Common myeloid progenitor, CD34-positive (primary cell): ENCODE measurements around the gene NACA2.
"Not testable (repeated sequence)": the region's sequence is repeated elsewhere in the genome, so short reads cannot be mapped to it uniquely, and the experiment has no call there.

ENCODE experiments used
- CTCF ChIA-PET: fragments of 350-600 bp; sonication (Branson Sonifier 250); formaldehyde crosslinking; loops from one replicate; lab custom pipeline; 2021; ENCODE audit warnings: antibody characterized with exemption; lab: Charles Lee
- POLR2A ChIA-PET: fragments of 350-600 bp; sonication (Branson Sonifier 250); formaldehyde crosslinking; loops from one replicate; lab custom pipeline; 2021; ENCODE audit warnings: antibody characterized with exemption; lab: Charles Lee
- DNase-seq, 3 donors: peaks; one replicate each; pipeline versions ENCODE4 v3.0.0 to v3.0.0-alpha.2; 2013
- H3K27ac ChIP-seq, 2 experiments: 1 replicate in 1 of 2; 2 replicates in 1 of 2; pipeline ENCODE4 v1.7.0; 2013; ENCODE audit warnings: inconsistent platforms in 2 of 2, low read length in 2 of 2, mild to moderate bottlenecking in 2 of 2, low read depth in 1 of 2, moderate library complexity in 1 of 2; ENCODE audit not compliant: severe bottlenecking in 2 of 2, insufficient read depth in 1 of 2, poor library complexity in 1 of 2
- H3K27me3 ChIP-seq, 5 experiments: replicated peaks in 2 of 5; 1 replicate in 3 of 5; 2 replicates in 2 of 5; pipeline versions ENCODE4 v1.6.1 to v1.7.0; 2013; ENCODE audit warnings: low read length in 4 of 5, mild to moderate bottlenecking in 2 of 5, moderate library complexity in 2 of 5, inconsistent platforms in 1 of 5; ENCODE audit not compliant: insufficient read depth in 5 of 5, control insufficient read depth in 4 of 5
- H3K36me3 ChIP-seq, 4 experiments: 1 replicate in 2 of 4; 2 replicates in 2 of 4; pipeline versions ENCODE4 v1.6.1 to v1.7.0; 2013; ENCODE audit warnings: low read length in 3 of 4, control low read depth in 1 of 4, mild to moderate bottlenecking in 1 of 4; ENCODE audit not compliant: control insufficient read depth in 4 of 4, insufficient read depth in 4 of 4
- H3K4me1 ChIP-seq, 4 experiments: 1 replicate in 3 of 4; 2 replicates in 1 of 4; pipeline versions ENCODE4 v1.6.1 to v1.7.1; 2013; ENCODE audit warnings: low read length in 3 of 4, mild to moderate bottlenecking in 3 of 4, control low read depth in 1 of 4, inconsistent platforms in 1 of 4, moderate library complexity in 1 of 4; ENCODE audit not compliant: control insufficient read depth in 4 of 4, insufficient read depth in 4 of 4; ENCODE audit errors: control extremely low read depth in 1 of 4
- H3K4me3 ChIP-seq, 7 experiments: 1 replicate in 4 of 7; 2 replicates in 3 of 7; pipeline versions ENCODE4 v1.5.1 to v1.7.0; 2013; ENCODE audit warnings: mild to moderate bottlenecking in 7 of 7, low read length in 6 of 7, moderate library complexity in 6 of 7, inconsistent platforms in 2 of 7, low read depth in 2 of 7, control low read depth in 1 of 7; ENCODE audit not compliant: insufficient read depth in 4 of 7, control insufficient read depth in 1 of 7; ENCODE audit errors: extremely low read depth in 1 of 7
- H3K9me3 ChIP-seq, 5 experiments: 1 replicate in 4 of 5; 2 replicates in 1 of 5; pipeline versions ENCODE4 v1.6.1 to v1.7.1; 2013; ENCODE audit warnings: low read length in 4 of 5, mild to moderate bottlenecking in 2 of 5, inconsistent platforms in 1 of 5, low read depth in 1 of 5, moderate library complexity in 1 of 5; ENCODE audit not compliant: control insufficient read depth in 4 of 5, insufficient read depth in 2 of 5; ENCODE audit errors: control extremely low read depth in 1 of 5
- WGBS: methylation state at CpG from one replicate; pipeline ENCODE4 v1.1.5; 2013; ENCODE audit not compliant: insufficient coverage; 5-methylcytosine and 5-hydroxymethylcytosine counted together

Gene NACA2

DNA sequence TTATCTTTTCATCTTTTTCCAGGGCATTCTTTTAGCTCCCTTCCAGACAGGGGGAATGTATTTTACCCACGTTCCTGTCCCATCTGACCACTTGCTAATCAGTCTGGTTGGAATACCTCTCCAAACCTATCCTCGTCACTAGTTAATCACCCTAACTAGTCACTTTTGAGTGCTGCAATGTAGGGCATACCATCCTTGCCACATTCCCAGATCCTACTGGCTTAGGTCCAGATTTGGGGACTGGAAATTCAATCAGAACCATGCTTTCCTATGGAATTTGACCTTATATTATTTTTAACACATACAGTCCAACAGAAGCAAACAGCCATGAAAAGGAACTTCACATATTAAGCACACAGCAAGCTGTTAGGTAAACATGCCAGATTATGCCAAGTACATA, 29.7 kb downstream of the NACA2 start:
- Histone ChIP-seq H3K4me3 (no peak overlapping the region), H3K27ac (no peak overlapping the region), H3K9me3 (peaks cover 0 to 1% (median 0%) of the 10 kb centered on the region in 5 experiments), H3K4me1 (no peaks in the 10 kb centered on the region), H3K36me3 (no peaks in the 10 kb centered on the region), H3K27me3 (peaks cover 2 to 28% (median 8%) of the 10 kb centered on the region in 5 experiments)
- WGBS, result 81% methylated on average over 2 of the region's 2 CpGs
- no peak for DNase-seq
- ChIA-PET CTCF (interaction anchor here (0.7 kb wide), 1 partner anchor 135 kb away, joined by 3 read pairs; no protein-coding TSS in a partner anchor), POLR2A (no interaction called here)

DNA sequence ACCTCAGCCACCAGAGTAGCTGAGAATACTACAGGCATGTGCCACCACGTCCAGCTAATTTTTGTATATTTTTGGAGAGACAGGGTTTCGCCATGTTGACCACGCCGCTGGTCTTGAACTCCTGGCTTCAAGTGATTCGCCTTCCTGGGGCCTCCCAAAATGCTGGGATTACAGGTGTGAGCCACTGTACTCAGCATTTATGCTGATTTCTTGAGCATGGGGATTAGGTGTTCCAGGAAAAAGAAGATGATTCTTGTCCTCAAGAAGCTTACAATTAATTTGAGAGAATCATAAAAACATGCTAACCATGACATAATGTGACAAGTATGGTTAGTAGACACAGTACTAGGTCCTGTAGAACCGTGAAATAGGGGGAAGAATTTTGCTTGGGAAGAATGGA, 30.9 kb downstream of the NACA2 start:
- POLR2A ChIA-PET, result no interaction called here
- CTCF ChIA-PET, result interaction anchor here (0.9 kb wide), 1 partner anchor 148 kb away, joined by 3 read pairs; no protein-coding TSS in a partner anchor
- no peak for DNase-seq
- peaks cover 0 to 1% (median 0%) of the 10 kb centered on the region in 5 experiments for H3K9me3 ChIP-seq
- H3K27ac ChIP-seq, result no peak overlapping the region
- H3K4me1 ChIP-seq, result no peaks in the 10 kb centered on the region
- no peak overlapping the region for H3K4me3 ChIP-seq
- no peaks in the 10 kb centered on the region for H3K36me3 ChIP-seq
- H3K27me3 ChIP-seq, result peaks cover 2 to 31% (median 8%) of the 10 kb centered on the region in 5 experiments
- WGBS, result 94% methylated on average over 6 of the region's 6 CpGs

DNA sequence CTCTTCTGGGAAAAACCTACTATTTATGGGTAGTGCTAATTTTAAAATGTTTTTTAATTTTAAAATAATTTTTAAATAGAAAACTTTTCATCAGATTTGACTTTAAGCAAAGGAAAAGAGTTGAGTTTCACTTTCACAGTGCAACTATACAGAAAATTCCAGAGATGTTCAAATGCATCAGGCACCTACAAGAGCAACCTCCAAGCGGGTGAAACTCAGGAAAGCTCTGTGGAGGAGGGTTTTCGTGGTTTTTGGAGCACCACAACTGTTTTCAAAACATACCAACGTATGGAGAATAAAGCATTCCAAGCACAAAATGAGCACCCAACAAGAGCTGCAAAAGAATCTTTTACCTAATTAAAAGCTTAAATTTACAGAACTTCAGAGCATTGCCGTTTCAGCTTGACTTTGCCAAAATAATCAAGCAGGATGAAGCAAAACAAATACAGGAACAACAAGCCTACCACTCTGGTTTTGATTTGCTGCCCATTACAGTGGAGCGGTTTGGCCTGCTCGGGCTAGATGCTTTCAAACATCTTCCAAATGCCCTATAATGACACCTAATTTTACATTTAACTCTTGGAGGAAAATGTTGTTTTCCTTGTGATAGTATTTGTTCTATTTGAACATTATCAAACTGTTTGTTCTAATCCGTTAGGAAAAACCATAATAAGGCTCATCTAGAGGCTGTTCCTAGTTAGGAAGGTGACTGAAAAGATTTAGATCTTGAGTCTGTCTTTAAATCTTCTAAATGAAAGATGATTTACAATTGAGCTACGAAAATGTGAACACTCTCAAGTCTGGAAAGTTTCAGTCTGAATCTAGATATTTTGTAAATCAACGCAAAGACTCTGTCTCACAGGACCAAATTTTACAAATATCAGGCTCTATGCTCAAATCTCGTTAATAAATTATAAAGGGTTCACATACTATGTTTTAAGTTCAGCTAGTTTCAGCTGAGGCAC, 34.5 kb downstream of the NACA2 start:
- no peaks in the 10 kb centered on the region for H3K4me1 ChIP-seq
- ChIA-PET CTCF (interaction anchor here (1.4 kb wide), 1 partner anchor 141 kb away, joined by 3 read pairs; no protein-coding TSS in a partner anchor), POLR2A (no interaction called here)
- no peaks in the 10 kb centered on the region for H3K36me3 ChIP-seq
- no peak overlapping the region for H3K4me3 ChIP-seq
- H3K9me3 ChIP-seq, result no peaks in the 10 kb centered on the region
- no peak overlapping the region for H3K27ac ChIP-seq
- DNase-seq, result no peak
- H3K27me3 ChIP-seq, result peaks cover 3 to 29% (median 7%) of the 10 kb centered on the region in 5 experiments
- 91% methylated on average over 4 of the region's 10 CpGs for WGBS

DNA sequence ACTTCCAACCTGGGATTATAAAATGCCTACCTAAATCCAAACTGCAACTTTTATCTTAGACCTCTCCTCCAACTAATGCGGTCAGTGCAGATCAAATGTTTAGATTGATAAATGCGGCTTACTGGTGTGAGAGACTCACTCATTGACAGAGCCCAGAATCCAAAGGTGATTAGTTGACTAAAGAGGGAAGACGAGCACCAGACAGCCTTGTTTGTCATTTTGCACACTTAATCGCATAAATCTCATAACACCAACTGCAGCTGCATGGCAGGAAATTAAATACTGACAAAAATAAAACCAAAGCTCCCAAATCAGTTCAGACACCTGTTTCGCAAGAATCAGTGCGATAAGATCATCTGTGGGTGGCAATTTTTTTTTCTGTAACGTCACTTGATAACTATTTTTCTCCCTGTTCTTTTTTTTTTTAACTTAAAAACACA, 35.9 kb downstream of the NACA2 start:
- Histone ChIP-seq H3K27ac (no peak overlapping the region), H3K9me3 (no peaks in the 10 kb centered on the region), H3K4me3 (no peak overlapping the region), H3K36me3 (no peaks in the 10 kb centered on the region), H3K4me1 (no peaks in the 10 kb centered on the region), H3K27me3 (peaks cover 2 to 24% (median 7%) of the 10 kb centered on the region in 5 experiments)
- CTCF ChIA-PET, result no interaction called here
- POLR2A ChIA-PET, result interaction anchor here (0.7 kb wide), 1 partner anchor 485 kb away, joined by 4 read pairs; no protein-coding TSS in a partner anchor
- DNase-seq, result peak in 1 of 3 donors; percentile 15
- 64% methylated on average over 5 of the region's 7 CpGs for WGBS

DNA sequence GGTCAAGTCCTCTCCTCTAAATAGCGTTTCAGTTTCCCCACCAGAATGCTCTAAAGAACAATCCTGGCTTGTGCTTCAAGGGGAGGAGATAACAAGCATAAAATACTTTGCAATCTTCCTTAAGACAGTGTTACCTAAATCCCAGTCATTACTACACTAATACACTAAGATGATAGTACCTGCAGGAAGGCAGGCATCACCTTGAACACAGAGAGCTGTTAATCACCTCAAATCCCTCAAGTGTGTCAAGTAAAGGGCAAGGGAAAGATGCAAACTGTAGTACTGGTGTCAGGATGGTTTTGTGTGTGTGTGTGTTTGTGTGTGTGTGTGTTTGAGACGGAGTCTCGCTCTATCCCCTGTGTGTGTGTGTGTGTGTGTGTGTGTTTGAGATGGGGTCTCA, 36.8 kb downstream of the NACA2 start:
- Histone ChIP-seq H3K27me3 (peaks cover 2 to 27% (median 11%) of the 10 kb centered on the region in 5 experiments), H3K4me3 (no peak overlapping the region), H3K27ac (no peak overlapping the region), H3K9me3 (no peaks in the 10 kb centered on the region), H3K4me1 (no peaks in the 10 kb centered on the region), H3K36me3 (no peaks in the 10 kb centered on the region)
- POLR2A ChIA-PET, result interaction anchor here (0.7 kb wide), 1 partner anchor 486 kb away, joined by 4 read pairs; no protein-coding TSS in a partner anchor
- CTCF ChIA-PET, result interaction anchor here (1.0 kb wide), 1 partner anchor 20 kb away, joined by 3 read pairs; no protein-coding TSS in a partner anchor
- DNase-seq, result no peak
- WGBS, result 50% methylated on average over 1 of the region's 3 CpGs

DNA sequence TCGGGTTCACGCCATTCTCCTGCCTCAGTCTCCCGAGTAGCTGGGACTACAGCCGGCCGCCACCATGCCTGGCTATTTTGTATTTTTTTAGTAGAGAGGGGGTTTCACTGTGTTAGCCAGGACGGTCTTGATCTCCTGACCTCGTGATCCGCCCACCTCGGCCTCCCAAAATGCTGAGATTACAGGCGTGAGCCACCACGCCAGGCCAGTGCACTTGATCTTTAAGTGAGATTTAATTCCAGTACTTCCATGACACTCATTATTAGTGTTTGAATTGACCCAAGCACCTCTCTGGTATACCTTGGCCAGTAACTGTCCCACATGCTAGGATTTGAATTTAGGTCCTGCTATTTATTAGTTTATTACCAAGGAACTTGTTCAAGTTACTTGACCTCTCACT, 38.5 kb downstream of the NACA2 start:
- H3K4me3 ChIP-seq, POLR2A ChIA-PET, H3K27ac ChIP-seq, DNase-seq, H3K9me3 ChIP-seq, H3K4me1 ChIP-seq, H3K36me3 ChIP-seq: not testable (repeated sequence)
- peaks cover 3 to 32% (median 10%) of the 10 kb centered on the region in 5 experiments for H3K27me3 ChIP-seq
- CTCF ChIA-PET, result interaction anchor here (0.8 kb wide), 1 partner anchor 135 kb away, joined by 3 read pairs; no protein-coding TSS in a partner anchor
- 98% methylated on average over 7 of the region's 11 CpGs for WGBS
